Urothelium cell line (cell line): ENCODE results near the gene MAP3K19.
"Not testable (repeated sequence)": the region's sequence is repeated elsewhere in the genome, so short reads cannot be mapped to it uniquely, and the experiment has no call there.

Experiments used
- DNase-seq: peaks from one replicate; pipeline ENCODE4 v3.0.0; 2011; ENCODE audit warnings: low spot score, mixed read lengths
- FAIRE-seq: peaks from 2 replicates; lab custom pipeline; 2011; peaks lifted over from hg19 to GRCh38; lab: Jason Lieb, UNC

The MAP3K19 gene

DNA sequence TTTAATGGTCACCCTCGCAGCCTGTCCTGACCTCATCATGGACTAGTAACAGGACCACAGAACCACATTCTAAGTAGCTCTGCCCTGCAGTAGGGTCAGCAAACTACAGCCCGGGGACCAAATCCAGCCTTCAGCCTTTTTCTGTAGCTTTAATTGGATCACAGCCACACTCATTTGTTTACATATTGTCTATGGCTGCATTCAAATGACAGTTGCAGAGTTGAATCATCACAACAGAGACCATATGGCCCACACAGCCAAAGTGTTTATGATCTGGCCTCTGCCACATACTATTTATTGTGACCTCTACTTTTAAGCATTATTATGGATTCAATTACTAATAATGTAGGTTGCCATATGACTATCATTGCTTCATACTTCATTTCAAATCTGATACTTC is 47.7 kb downstream of the MAP3K19 start:
- no peak for DNase-seq
- FAIRE-seq: no peak

DNA sequence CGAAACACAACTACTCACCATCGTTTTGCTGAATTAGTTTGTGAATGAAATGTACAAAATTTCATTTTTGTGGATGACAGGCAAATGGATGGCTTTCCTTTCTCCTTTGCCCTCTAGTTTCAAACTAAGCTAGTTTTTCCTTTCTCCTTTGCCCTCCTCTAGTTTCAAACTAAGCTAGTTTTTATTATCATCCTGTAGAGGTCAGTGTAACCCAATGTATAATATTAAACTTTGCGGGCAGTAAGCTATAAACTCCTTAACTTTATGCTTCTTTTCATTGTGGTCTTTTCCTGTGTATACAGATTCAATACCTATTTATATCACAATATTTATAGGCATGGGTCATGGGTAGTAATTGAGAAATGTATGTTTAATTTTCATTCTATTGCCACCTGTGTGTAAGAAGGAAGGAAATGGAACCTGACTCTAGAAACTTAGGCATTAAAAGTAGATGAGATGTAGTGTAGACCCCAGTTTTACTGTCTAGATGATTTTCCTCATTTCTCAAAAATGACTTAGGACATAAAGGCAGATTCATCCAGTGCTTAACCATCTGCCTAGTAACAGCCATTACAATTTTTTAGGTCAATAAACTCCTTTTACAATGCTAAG is 58.1 kb downstream of the MAP3K19 start:
- FAIRE-seq (no peak), DNase-seq (peak; percentile 30)

DNA sequence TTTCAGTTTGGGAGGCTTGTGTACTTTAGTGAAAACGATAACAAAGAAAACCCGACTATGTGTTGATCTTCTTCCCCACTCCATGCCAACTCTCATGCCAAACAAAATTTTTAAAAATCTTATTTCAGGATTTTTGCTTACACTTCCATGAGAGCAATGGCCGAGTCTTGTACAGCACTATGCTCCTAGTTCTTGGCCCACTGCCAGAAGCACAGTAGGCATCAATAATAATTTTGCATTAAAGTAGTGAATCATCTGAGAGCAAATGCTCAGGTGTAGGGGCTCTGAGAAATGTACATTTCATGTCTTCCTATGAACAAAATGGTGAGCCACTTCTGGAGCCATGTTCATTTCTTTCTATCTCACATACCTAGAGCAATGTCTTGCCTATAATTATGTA is 62.2 kb downstream of the MAP3K19 start:
- FAIRE-seq (no peak), DNase-seq (no peak)

DNA sequence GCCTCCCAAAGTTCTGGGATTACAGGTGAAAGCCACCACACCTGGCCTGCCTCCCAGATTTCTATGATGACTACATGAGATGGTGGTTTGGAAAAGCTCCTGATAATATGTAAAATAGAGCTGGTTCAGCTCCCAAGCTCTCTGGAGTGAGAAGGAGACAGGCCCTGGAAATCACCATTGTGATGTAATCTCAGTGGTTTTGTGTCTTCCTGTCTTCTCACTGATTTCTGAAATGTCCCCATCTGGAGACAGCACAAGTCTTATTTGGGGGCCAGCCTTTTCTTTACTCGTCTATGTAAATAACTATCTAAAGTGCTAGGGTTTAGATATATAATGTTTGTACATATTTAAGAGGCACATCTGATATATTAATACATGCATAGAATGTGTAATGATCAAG is 64.6 kb downstream of the MAP3K19 start:
- DNase-seq: no peak
- FAIRE-seq: no peak

DNA sequence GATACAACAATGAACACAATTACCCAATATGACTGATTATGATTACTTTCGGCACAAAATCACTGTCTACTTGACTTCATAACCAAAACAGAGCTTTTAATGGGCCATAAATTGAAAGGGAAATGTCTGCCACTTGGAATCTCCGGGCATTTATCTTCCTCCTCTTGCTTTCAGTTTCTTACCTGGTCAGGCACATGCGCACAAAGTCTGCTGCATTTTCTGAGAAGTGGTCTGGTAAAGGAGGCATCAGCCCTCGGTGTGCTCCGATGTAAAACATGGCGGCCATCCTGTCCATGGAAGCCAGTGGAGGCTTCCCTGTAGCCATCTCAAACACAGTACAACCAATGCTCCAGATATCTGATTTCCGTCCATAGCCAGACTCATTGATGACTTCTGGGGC is 66.6 kb downstream of the MAP3K19 start:
- FAIRE-seq (no peak), DNase-seq (no peak)

DNA sequence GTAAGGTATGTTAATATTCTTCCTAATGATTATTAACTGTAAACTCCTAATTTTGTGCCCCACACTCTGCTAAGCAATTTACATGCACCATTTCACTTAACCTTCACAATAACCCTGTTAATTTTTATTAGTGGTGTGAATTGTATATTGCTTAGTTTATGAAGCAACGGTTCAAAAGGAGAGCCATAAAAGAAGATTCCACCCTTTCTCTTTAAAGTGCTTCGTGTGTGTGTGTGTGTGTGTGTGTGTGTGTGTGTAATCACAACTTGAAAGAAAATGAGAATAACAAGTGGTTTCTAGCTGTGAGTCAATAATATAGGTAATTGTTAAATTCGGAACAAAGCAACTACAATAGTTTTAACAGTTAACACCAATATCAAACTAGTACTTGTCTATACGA is 68.0 kb downstream of the MAP3K19 start:
- FAIRE-seq (no peak), DNase-seq (no peak)

DNA sequence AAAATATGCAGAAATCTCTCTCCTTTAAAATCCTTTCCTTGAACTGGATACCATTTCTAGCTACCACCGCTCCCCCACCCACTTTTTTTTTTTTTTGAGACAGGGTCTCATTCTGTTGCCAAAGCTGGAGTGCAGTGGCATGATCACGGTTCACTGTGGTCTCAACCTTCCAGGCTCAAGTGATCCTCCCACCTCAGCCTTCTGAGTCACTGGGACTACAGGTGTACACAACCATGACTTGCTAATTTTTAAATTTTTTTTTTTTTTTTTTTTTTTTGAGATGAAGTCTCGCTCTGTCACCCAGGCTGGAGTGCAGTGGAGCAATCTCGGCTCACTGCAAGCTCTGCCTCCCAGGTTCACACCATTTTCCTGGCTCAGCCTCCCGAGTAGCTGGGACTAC is 70.1 kb downstream of the MAP3K19 start:
- FAIRE-seq, DNase-seq: not testable (repeated sequence)

DNA sequence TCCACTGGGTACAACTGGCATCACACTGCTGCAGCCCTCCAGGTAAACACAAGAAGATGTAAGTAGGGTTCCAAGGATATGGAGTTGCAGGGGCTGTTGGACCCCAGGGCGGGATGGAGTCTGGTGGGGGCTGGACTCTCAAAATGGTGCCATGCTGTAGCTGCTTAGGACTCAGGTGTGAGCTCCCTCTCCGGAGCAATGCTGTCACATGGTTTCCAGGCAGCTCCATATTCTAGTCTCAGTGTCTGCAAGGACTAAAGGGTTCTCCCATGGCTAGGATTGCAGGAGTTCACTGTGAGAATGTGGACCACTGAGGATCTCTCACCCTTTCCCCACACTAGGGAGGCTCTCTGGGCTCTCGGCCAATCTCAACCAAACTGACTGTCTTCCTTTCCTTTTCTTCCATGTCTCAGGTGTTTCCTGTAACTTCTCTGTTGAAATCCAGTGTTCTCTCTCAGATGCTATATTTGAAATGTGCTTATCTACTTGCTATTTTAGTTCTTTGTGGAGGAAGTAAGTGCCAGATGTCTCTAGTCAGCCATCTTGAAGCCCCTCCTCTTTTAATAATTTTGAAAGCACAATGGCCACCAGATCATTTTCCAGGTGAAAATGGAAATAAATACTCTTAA is 71.1 kb downstream of the MAP3K19 start:
- FAIRE-seq (no peak), DNase-seq (no peak)

DNA sequence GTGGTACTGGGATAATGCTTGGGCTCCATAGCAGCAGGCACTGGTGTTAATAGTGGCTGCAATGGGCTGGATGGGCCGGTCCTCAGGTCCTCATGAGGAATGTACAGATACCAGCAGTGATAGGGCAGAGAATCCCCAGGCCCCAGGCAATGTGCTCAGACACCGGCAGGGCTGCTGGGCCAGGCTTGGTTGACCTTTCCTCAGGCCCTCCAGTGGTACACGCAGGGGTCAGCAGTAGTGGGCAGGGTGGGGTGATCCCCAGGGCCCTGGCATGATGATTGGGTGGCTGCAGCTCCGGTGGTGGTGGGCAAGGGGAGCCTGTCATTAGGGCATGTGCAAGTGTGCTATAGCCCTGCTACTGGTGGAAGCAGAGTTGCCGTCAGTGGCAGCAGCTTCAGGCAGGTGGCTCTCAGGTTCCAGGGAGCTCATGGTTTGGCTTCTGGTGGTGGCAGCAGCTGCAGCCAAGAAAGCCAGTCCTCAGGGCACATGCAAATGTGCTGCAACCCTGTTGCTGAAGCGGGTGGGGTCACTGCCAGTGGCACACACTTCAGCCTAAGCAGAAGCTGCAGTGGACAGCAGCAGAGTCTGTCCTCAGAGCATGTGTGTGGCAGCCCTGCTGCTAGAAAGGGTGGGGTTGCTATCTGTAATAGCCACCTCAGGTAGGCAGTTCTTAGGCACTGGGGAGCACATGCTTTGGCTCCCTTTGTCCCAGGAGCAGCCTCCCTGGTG is 71.8 kb downstream of the MAP3K19 start:
- FAIRE-seq: no peak
- DNase-seq: no peak

DNA sequence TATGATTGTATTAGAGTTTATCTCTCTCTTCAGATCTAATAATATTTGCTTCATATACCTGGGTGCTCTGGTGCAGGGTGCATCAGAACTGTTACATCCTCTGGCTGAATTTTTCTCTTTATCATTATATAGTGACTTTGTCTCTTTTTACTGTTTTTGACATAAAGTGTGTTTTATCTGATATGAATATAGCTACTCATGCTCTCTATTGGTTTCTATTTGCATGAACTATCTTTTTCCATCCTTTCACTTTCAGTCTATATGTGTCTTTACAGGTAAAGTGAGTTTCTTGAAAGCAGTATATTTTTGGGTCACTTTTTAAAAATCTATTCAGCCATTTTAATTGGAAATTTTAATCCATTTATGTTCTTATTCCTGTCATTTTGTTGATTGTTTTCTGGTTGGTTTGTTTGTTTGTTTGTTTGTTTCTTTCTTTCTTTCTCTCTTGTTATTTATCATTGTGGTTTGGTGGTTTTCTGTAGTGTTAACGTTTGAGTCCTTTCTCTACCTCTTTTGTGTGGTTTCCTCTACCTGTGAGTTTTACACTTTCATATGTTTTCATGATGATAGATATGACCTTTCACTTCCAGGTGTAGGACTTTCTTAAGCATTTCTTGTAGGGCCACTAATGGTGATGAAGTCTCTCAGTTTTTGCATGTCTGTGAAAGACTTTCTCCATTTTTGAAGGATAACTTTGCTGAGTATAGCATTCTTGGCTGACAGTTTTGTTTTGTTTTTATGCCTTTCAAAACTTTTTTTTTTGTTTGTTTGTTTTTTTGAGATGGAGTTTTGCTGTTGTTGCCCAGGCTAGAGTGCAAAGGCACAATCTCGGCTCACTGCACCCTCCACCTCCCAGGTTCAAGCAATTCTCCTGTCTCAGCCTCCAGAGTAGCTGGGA is 73.8 kb downstream of the MAP3K19 start:
- no peak for DNase-seq
- no peak for FAIRE-seq

DNA sequence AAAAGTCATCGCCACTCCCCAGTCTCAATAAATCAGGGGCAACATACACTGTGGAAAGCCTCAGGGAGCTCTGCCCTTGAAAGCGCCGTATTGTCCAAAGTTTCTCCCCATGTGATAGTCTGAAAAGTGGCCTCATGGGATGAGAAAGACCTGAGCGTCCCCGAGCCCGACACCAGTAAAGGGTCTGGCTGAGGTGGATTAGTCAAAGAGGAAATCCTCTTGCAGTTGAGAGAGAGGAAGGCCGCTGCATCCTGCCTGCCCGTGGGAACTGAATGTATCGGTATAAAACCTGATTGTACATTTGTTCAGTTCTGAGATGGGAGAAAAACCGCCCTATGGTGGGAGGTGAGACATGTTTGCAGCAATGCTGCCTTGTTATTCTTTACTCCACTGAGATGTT is 80.1 kb downstream of the MAP3K19 start:
- not testable (repeated sequence) for FAIRE-seq, DNase-seq

DNA sequence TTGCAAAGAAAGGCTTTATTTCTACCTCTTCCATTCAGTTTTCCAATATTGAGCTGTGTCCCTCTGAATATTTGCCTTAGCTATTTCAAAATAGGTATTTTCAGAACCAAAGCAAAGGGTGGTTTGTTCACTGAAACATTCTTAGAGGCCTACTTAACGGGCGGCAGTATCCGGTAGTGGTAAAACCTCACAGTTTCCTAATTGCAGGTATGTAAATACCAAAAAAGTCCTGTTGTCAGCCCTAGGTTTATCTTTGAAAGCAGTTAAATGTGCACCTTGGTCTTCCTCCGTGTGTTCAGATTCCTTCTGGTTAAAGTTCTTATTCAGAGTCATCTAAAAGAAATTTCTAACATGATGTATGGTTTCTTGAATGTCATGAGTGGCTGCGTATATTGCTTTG is 89.8 kb downstream of the MAP3K19 start:
- FAIRE-seq: no peak
- no peak for DNase-seq

DNA sequence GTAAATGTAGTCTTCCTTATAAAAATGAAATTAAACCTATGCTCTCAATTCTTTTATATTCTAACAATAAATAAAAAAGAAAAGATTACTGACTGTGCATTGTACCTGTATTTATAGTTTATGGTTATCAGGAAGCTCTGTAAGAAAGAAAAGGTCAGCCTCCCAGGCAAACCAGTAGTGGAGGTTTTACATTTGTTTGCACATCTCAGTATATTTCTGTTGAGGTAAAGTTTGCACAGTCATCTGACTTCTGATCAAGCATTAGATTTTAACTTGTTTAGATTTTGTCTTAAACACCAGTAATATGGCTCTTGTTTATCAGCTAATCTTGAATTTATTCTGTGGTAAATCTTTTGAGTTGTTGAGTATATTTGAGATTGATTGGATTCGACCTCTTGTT is 91.5 kb downstream of the MAP3K19 start:
- FAIRE-seq (no peak), DNase-seq (no peak)

DNA sequence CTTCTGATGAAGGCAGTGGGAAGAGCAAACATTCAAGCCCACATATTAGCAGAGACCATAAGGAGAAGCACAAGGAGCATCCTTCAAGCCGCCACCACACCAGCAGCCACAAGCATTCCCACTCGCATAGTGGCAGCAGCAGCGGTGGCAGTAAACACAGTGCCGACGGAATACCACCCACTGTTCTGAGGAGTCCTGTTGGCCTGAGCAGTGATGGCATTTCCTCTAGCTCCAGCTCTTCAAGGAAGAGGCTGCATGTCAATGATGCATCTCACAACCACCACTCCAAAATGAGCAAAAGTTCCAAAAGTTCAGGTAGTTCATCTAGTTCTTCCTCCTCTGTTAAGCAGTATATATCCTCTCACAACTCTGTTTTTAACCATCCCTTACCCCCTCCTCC is 93.2 kb downstream of the MAP3K19 start:
- no peak for DNase-seq
- FAIRE-seq: no peak

DNA sequence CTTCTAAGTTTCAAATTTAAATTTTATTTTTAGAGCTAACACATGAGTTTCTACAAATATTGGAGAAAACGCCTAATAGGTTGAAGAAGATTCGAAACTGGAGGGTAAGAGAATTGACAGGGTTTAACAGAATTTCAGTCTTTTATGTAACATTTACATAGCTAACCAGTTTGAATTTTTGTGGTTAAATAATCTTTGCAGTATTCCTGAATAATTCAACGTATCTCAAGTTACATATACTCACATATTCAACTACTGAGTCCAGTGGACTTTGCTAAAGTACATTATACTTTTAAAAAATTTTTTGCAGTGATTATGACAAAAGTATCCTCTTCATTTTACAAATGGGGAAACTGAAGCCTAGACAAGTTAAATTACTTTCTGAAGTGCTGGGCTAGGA is 94.6 kb downstream of the MAP3K19 start:
- FAIRE-seq: no peak

DNA sequence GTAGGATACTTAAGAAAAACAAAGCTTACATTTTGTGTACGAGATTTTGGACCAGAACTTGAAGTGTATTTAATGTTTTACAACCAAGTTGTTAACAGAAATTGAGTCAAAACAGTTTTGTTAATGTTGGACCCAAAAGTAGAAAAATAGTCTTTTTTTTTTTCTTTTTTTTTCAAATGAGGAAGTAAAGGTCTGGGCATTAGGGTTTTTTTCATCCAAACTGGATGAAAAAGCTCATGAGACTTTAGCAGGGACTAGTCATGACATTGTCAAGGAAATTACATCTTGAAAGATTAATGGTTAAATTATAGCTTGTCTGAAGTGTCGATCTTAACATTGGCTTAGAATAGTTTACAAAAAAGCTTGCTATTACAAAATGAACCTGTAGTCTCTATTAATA is 96.4 kb downstream of the MAP3K19 start:
- FAIRE-seq (no peak), DNase-seq (no peak)

More for the DNA sequence above, 94.6 kb downstream of the MAP3K19 start:
- DNase-seq: no peak

DNA sequence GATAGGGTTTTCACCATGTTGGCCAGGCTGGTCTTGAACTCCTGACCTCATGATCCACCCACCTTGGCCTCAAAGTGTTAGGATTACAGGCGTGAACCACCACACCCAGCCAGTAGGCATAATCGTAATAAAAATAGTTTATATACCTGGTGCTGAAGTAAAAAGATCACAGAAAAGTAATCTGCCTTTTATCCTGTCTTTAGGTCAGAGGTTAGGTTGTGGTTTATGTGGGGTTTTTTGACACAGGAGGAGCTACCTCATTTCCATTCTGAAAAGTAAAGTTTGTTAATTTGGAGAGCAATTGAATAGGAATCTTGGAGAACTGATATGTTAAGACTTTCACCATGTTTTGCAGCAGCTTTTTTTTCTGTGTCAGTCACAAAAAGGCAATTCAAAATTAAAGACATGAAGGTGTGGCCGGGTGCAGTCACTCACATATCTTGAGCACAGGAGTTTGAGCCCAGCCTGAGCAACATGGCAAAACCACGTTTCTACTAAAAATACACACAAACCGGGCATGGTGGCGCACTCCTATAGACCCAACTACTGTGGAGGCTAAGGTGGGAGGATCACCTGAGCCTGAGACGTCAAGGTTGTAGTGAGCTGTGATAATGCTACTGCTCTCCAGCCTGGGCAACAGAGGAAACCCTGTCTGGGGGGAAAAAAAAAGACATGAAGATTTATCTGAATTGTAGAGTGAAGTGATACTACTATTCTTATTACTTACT is 97.1 kb downstream of the MAP3K19 start:
- no peak for FAIRE-seq
- no peak for DNase-seq

DNA sequence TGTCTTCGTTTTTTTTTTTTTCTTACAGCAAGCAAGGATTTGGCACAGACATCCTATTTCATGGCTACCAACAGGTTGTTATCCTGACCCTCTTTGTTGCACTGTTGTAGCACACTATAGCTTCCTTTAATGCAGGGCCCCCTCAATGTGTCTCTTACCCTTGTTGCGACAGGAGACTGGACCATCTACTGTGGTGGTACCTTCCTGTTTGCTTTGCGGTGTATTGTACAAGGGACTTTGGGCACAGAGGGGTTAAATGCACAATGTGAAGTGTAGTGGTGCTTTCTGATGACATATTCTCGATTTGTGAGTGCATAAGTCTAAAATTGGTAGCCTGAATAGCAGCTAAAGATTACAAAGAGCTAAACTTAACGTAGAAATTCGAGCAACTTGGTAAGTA is 101.2 kb downstream of the MAP3K19 start:
- FAIRE-seq (no peak), DNase-seq (no peak)

DNA sequence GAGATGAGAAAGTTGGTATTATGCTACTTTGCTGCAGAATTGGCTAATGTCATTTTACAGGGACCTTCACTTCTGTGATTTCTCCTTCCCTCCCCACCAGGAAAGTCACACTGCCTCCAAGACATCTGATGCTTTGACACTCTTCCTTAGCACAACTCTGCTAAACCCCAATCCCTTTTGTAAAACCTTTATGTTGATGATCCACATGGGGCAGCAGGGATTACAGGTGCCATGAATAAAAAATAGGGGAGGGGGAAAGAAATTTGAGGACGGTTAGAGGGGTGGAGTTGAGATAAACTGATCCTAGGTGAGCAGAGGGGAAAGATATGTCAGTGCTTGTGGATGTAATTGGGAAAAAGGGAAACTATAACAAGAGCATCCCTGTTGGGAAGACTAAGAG is 102.3 kb downstream of the MAP3K19 start:
- DNase-seq (no peak), FAIRE-seq (no peak)

DNA sequence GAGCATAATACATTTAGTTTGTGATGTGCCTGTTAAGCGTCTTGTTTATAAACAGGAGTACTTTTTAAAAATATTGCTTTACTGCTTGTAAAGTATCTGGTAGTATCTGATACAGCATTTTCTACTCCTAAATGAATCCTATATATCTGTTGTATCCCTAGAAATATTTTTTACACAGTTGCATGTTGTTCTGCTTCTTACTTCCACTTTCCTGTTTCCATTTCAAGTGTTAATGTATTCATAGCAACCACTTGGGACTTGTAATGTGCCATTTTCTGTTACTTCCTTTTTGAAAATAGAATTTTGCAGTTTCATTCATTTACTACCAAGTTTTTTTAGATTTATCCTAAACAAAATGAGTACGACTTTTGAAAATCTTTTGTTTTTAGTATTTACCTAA is 103.7 kb downstream of the MAP3K19 start:
- no peak for DNase-seq
- FAIRE-seq: no peak

DNA sequence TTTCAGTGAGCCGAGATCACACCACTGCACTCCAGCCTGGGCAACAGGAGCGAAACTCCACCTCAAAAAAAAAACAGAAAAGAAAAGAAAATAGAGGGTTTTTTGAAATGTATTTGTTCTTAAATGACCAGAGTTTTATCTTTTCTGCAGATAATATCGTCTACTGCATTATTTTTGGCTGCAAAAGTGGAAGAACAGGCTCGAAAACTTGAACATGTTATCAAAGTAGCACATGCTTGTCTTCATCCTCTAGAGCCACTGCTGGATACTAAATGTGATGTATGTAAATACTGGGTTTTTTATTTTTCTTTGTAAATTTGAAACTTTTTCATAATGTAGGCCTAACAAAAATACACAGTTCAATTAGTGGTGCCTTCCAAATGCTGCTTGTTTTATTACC is 110.6 kb downstream of the MAP3K19 start:
- FAIRE-seq: no peak
- DNase-seq: no peak
